HuH-7 (cell line): Measurements from ENCODE around the gene GPR26.
"Not testable (repeated sequence)": the region's sequence is repeated elsewhere in the genome, so short reads cannot be mapped to it uniquely, and the experiment has no call there.

Source experiments
- DNase-seq: peaks from one replicate; pipeline ENCODE4 v3.0.0; 2011; ENCODE audit warnings: low spot score

GPR26 gene

GRCh38 chr10:123715546-123715945 is 49.4 kb downstream of the GPR26 start:
- DNase-seq: no peak

- no peak for DNase-seq
These were observed 51.2 kb downstream of the GPR26 start for GRCh38 chr10:123717336-123717735.

- DNase-seq: no peak
These were observed 52.4 kb downstream of the GPR26 start for GRCh38 chr10:123718544-123719060.

- DNase-seq: no peak
These were observed 54.4 kb downstream of the GPR26 start for GRCh38 chr10:123720536-123720935.

GRCh38 chr10:123721441-123722049 is 55.4 kb downstream of the GPR26 start:
- DNase-seq: no peak

GRCh38 chr10:123722351-123722750 is 56.2 kb downstream of the GPR26 start:
- DNase-seq: no peak

- DNase-seq: no peak
These were observed 58.6 kb downstream of the GPR26 start for GRCh38 chr10:123724747-123725146.

- no peak for DNase-seq
These were observed 60.2 kb downstream of the GPR26 start for GRCh38 chr10:123726381-123726780.

GRCh38 chr10:123726836-123727235 is 60.7 kb downstream of the GPR26 start:
- DNase-seq: no peak

GRCh38 chr10:123729523-123729922 is 63.4 kb downstream of the GPR26 start:
- no peak for DNase-seq

- DNase-seq: not testable (repeated sequence)
These were observed 70.8 kb downstream of the GPR26 start for GRCh38 chr10:123736917-123737316.

- no peak for DNase-seq
These were observed 75.0 kb downstream of the GPR26 start for GRCh38 chr10:123741146-123741545.

- no peak for DNase-seq
These were observed 75.6 kb downstream of the GPR26 start for GRCh38 chr10:123741711-123742110.

- DNase-seq: no peak
These were observed 76.7 kb downstream of the GPR26 start for GRCh38 chr10:123742751-123743440.

GRCh38 chr10:123743441-123744223 is 77.5 kb downstream of the GPR26 start:
- no peak for DNase-seq

GRCh38 chr10:123744224-123744536 is 78.0 kb downstream of the GPR26 start:
- no peak for DNase-seq
